PFSK-1 (cell line): ENCODE results near the gene MAGI2.

ENCODE experiments used
- FOXP2 ChIP-seq: optimal IDR thresholded peaks from 2 replicates; pipeline ENCODE3; 2011; ENCODE audit warnings: borderline replicate concordance, control low read depth, inconsistent platforms; ENCODE audit not compliant: insufficient read depth; ENCODE audit errors: extremely low read length, extremely low read depth
- POLR2AphosphoS5 ChIP-seq: IDR thresholded peaks from 2 replicates; pipeline ENCODE4 v1.6.1; 2012; ENCODE audit warnings: low read depth, mild to moderate bottlenecking, control low read depth, low read length, moderate library complexity
- SIN3A ChIP-seq: IDR thresholded peaks from 2 replicates; pipeline ENCODE4 v1.6.1; 2012; ENCODE audit warnings: mild to moderate bottlenecking, low read length, moderate library complexity, borderline replicate concordance; ENCODE audit not compliant: insufficient read depth
- TAF1 ChIP-seq: IDR thresholded peaks from 2 replicates; pipeline ENCODE4 v1.6.1; 2012; ENCODE audit warnings: low read length, control low read depth, borderline replicate concordance; ENCODE audit not compliant: insufficient read depth
- TF ChIP-seq, protein P1 (sequence below), 2 experiments: IDR thresholded peaks; 2 replicates each; pipeline versions ENCODE4 v1.6.1 to v1.8.0; 2011 to 2012; ENCODE audit warnings: low read depth in 2 of 2, low read length in 2 of 2, control low read depth in 1 of 2, inconsistent platforms in 1 of 2, mild to moderate bottlenecking in 1 of 2, moderate library complexity in 1 of 2; ENCODE audit not compliant: insufficient read depth in 1 of 2

MAGI2 gene

DNA sequence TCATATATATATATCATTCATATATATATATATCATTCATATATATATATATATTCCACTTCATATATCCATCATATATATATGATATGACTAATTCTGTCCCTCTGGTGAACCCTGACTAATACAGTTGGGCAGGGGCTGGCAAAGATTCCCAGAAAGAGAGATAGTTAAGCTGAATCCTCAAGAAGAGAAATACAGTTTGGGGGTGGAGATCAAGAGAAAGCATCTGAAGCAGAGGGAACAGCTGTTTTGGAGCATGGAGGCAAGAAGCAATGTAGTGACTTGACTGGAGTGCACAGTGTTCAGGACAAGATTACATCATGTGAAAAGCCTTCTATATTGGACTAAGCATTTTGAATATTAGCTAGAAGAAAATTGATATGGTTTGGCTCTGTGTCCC, 540.7 kb downstream of the MAGI2 start:
- no peak for TF ChIP-seq FOXP2
- no peak for TF ChIP-seq TAF1
- no peak for TF ChIP-seq POLR2AphosphoS5
- TF ChIP-seq SIN3A: no peak
- TF ChIP-seq, protein P1, sequence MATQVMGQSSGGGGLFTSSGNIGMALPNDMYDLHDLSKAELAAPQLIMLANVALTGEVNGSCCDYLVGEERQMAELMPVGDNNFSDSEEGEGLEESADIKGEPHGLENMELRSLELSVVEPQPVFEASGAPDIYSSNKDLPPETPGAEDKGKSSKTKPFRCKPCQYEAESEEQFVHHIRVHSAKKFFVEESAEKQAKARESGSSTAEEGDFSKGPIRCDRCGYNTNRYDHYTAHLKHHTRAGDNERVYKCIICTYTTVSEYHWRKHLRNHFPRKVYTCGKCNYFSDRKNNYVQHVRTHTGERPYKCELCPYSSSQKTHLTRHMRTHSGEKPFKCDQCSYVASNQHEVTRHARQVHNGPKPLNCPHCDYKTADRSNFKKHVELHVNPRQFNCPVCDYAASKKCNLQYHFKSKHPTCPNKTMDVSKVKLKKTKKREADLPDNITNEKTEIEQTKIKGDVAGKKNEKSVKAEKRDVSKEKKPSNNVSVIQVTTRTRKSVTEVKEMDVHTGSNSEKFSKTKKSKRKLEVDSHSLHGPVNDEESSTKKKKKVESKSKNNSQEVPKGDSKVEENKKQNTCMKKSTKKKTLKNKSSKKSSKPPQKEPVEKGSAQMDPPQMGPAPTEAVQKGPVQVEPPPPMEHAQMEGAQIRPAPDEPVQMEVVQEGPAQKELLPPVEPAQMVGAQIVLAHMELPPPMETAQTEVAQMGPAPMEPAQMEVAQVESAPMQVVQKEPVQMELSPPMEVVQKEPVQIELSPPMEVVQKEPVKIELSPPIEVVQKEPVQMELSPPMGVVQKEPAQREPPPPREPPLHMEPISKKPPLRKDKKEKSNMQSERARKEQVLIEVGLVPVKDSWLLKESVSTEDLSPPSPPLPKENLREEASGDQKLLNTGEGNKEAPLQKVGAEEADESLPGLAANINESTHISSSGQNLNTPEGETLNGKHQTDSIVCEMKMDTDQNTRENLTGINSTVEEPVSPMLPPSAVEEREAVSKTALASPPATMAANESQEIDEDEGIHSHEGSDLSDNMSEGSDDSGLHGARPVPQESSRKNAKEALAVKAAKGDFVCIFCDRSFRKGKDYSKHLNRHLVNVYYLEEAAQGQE (IDR thresholded peaks at IDR 0.05; ENCODE audit: insufficient read depth in 1 of 2, low read depth in 2 of 2, low read length in 2 of 2): no peak

DNA sequence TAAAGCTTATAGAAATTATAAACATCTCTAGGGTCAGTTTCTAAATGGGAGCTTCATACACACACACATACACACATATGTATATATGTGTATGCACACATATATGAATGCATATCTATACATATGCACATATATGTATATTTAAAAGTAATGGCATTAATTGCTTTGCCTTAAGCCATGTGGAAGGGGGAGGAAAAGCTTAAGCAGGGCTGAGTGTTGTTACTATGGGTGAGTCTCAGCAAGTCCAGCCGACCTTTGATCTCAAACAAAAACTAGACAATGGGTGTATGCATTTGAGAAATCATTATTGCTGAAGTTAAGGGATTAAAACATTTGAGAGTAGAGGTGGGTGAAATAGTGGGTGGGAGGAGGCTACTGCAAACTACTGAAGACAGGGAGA, 546.7 kb downstream of the MAGI2 start:
- TF ChIP-seq FOXP2 (no peak), POLR2AphosphoS5 (no peak), SIN3A (no peak), TAF1 (no peak)
- TF ChIP-seq, protein P1 (IDR thresholded peaks at IDR 0.05; ENCODE audit: insufficient read depth in 1 of 2, low read depth in 2 of 2, low read length in 2 of 2): no peak

DNA sequence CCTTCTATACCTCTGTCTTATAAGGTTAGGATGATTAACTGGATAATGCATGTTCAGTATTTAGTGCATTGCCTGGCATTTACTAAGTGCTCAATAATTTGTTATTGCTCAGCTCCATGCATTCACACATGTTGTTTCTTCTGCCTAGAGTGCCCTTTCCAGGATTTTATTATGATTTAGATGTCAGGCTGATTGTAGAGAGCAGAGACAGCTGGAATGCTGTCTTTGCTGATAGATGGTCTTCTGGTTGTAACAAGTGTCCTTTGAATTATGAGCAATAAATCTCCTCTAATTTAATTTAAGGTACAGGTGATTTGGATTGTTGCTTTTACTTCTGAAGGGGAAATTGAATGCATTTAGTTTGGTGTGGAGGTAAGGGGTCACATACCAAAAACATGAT, 548.0 kb downstream of the MAGI2 start:
- TF ChIP-seq FOXP2 (no peak), TAF1 (no peak), POLR2AphosphoS5 (no peak), SIN3A (no peak)
- TF ChIP-seq, protein P1 (IDR thresholded peaks at IDR 0.05; ENCODE audit: insufficient read depth in 1 of 2, low read depth in 2 of 2, low read length in 2 of 2): no peak

DNA sequence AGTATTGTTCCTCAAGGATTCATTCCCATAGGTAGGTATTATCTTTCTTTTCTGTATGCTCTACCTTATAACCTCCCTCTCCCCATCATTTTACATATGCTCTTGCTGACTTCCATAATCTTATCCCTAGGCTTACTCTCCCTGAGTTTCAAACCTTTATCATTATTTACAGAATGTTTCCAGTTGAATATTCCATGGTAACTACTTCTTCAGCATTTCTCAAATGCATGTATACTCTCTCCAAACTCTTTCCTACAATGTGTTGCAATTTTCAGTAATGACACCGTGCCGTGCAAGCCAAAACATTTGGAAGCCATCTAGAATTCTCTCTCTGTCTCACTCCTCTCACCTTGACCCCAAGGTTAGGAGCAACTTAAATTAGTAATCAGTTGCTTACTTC, 548.5 kb downstream of the MAGI2 start:
- TF ChIP-seq SIN3A: no peak
- TF ChIP-seq TAF1: no peak
- no peak for TF ChIP-seq POLR2AphosphoS5
- TF ChIP-seq FOXP2: no peak
- TF ChIP-seq, protein P1 (IDR thresholded peaks at IDR 0.05; ENCODE audit: insufficient read depth in 1 of 2, low read depth in 2 of 2, low read length in 2 of 2): no peak

DNA sequence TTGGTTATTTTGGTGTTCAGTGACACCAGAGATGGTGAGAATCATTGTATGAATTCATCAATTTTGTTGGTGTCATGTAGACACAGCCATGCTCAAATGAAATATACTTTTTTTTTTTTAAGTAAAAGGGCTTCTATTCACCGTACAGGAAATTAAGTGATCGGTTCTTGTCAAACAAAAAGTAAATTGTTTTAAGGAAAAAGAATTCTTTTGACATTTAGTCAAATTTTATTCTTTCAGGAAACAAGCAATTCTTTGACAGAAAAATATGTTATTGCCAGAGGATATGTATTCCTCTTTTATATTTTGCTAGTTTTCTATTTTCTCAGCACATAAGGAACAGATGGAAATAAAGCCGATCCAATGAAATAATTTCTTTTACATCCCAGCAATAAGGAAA, 551.9 kb downstream of the MAGI2 start:
- TF ChIP-seq TAF1: no peak
- TF ChIP-seq, protein P1 (IDR thresholded peaks at IDR 0.05; ENCODE audit: insufficient read depth in 1 of 2, low read depth in 2 of 2, low read length in 2 of 2): no peak
- no peak for TF ChIP-seq FOXP2
